CD4-positive, alpha-beta T cell treated with Interleukin-17A for 1 hour (primary cell): ENCODE data around the gene GPC3.
"Not testable (repeated sequence)": the region's sequence is repeated elsewhere in the genome, so short reads cannot be mapped to it uniquely, and the experiment has no call there.

Experiments
- DNase-seq: peaks from one replicate; pipeline ENCODE4 v3.0.0-alpha.2; 2020

GPC3 gene

GRCh38 chrX:133638285-133638684 lies 347.1 kb downstream of the GPC3 start:
- DNase-seq, result no peak

GRCh38 chrX:133637765-133638164 lies 347.6 kb downstream of the GPC3 start:
- no peak for DNase-seq

- DNase-seq, result no peak
Observed at GRCh38 chrX:133636009-133636408, 349.4 kb downstream of the GPC3 start.

GRCh38 chrX:133634416-133634815 lies 351.0 kb downstream of the GPC3 start:
- no peak for DNase-seq

GRCh38 chrX:133633950-133634349 lies 351.4 kb downstream of the GPC3 start:
- DNase-seq, result no peak

- DNase-seq, result no peak
Observed at GRCh38 chrX:133633162-133633561, 352.2 kb downstream of the GPC3 start.

GRCh38 chrX:133630362-133630761 lies 355.0 kb downstream of the GPC3 start:
- DNase-seq, result no peak

GRCh38 chrX:133627673-133628072 lies 357.7 kb downstream of the GPC3 start:
- no peak for DNase-seq

- not testable (repeated sequence) for DNase-seq
Observed at GRCh38 chrX:133621384-133621783, 364.0 kb downstream of the GPC3 start.

GRCh38 chrX:133611676-133612075 lies 373.7 kb downstream of the GPC3 start:
- no peak for DNase-seq

- no peak for DNase-seq
Observed at GRCh38 chrX:133610056-133610455, 375.3 kb downstream of the GPC3 start.

GRCh38 chrX:133609166-133609565 lies 376.2 kb downstream of the GPC3 start:
- no peak for DNase-seq

GRCh38 chrX:133608406-133608805 lies 377.0 kb downstream of the GPC3 start:
- DNase-seq, result no peak

- no peak for DNase-seq
Observed at GRCh38 chrX:133607419-133608348, 377.7 kb downstream of the GPC3 start.

- no peak for DNase-seq
Observed at GRCh38 chrX:133606990-133607389, 378.4 kb downstream of the GPC3 start.

GRCh38 chrX:133604801-133605200 lies 380.6 kb downstream of the GPC3 start:
- DNase-seq, result no peak

GRCh38 chrX:133602881-133603280 lies 382.5 kb downstream of the GPC3 start:
- no peak for DNase-seq

GRCh38 chrX:133601116-133601515 lies 384.3 kb downstream of the GPC3 start:
- no peak for DNase-seq

GRCh38 chrX:133600536-133600935 lies 384.9 kb downstream of the GPC3 start:
- DNase-seq, result no peak

GRCh38 chrX:133598601-133599335 lies 386.6 kb downstream of the GPC3 start:
- no peak for DNase-seq

GRCh38 chrX:133594156-133594555 lies 391.2 kb downstream of the GPC3 start:
- no peak for DNase-seq

GRCh38 chrX:133593531-133593930 lies 391.9 kb downstream of the GPC3 start:
- no peak for DNase-seq

- no peak for DNase-seq
Observed at GRCh38 chrX:133590703-133591505, 394.5 kb downstream of the GPC3 start.
